Activated CD4-positive, alpha-beta T cell treated with anti-CD3 and anti-CD28 coated beads, Interleukin-2, amount 50 U/mL, for 48 hours (primary cell): ENCODE measurements around the gene ASTN2.

ENCODE experiments used
- DNase-seq, 2 experiments: peaks; one replicate each; pipeline ENCODE4 v3.0.0-alpha.2; 2020

ASTN2 gene

GRCh38 chr9:117359910-117360309 lies 54.9 kb downstream of the ASTN2 start:
- DNase-seq = no peak

GRCh38 chr9:117355542-117355941 lies 59.3 kb downstream of the ASTN2 start:
- no peak for DNase-seq

- no peak for DNase-seq
These were observed 59.9 kb downstream of the ASTN2 start for GRCh38 chr9:117354997-117355396.

GRCh38 chr9:117354244-117354847 lies 60.5 kb downstream of the ASTN2 start:
- no peak for DNase-seq

- no peak for DNase-seq
These were observed 69.8 kb downstream of the ASTN2 start for GRCh38 chr9:117344892-117345660.

- DNase-seq = no peak
These were observed 71.4 kb downstream of the ASTN2 start for GRCh38 chr9:117343427-117343826.

- no peak for DNase-seq
These were observed 73.7 kb downstream of the ASTN2 start for GRCh38 chr9:117341151-117341550.

- DNase-seq = no peak
These were observed 74.4 kb downstream of the ASTN2 start for GRCh38 chr9:117340422-117340821.

- DNase-seq = no peak
These were observed 78.9 kb downstream of the ASTN2 start for GRCh38 chr9:117335837-117336433.

- no peak for DNase-seq
These were observed 80.8 kb downstream of the ASTN2 start for GRCh38 chr9:117334101-117334500.

GRCh38 chr9:117325831-117326230 lies 89.0 kb downstream of the ASTN2 start:
- DNase-seq = no peak

GRCh38 chr9:117325110-117325731 lies 89.6 kb downstream of the ASTN2 start:
- DNase-seq = no peak

GRCh38 chr9:117323390-117323789 lies 91.5 kb downstream of the ASTN2 start:
- no peak for DNase-seq

- no peak for DNase-seq
These were observed 97.7 kb downstream of the ASTN2 start for GRCh38 chr9:117317192-117317591.

- DNase-seq = no peak
These were observed 99.6 kb downstream of the ASTN2 start for GRCh38 chr9:117315236-117315635.

- DNase-seq = no peak
These were observed 100.9 kb downstream of the ASTN2 start for GRCh38 chr9:117313989-117314388.

- no peak for DNase-seq
These were observed 107.2 kb downstream of the ASTN2 start for GRCh38 chr9:117307701-117308100.

- DNase-seq = no peak
These were observed 108.8 kb downstream of the ASTN2 start for GRCh38 chr9:117306032-117306431.

GRCh38 chr9:117305454-117305853 lies 109.4 kb downstream of the ASTN2 start:
- no peak for DNase-seq

GRCh38 chr9:117304549-117304948 lies 110.3 kb downstream of the ASTN2 start:
- no peak for DNase-seq

GRCh38 chr9:117303643-117304230 lies 111.1 kb downstream of the ASTN2 start:
- DNase-seq = no peak

- no peak for DNase-seq
These were observed 112.4 kb downstream of the ASTN2 start for GRCh38 chr9:117302487-117302886.

GRCh38 chr9:117300371-117301110 lies 114.3 kb downstream of the ASTN2 start:
- no peak for DNase-seq
